PFSK-1 (cell line): ENCODE results near the gene PTPRM.

Experiments
- FOXP2 ChIP-seq: optimal IDR thresholded peaks from 2 replicates; pipeline ENCODE3; 2011; ENCODE audit warnings: borderline replicate concordance, control low read depth, inconsistent platforms; ENCODE audit not compliant: insufficient read depth; ENCODE audit errors: extremely low read length, extremely low read depth
- POLR2AphosphoS5 ChIP-seq: IDR thresholded peaks from 2 replicates; pipeline ENCODE4 v1.6.1; 2012; ENCODE audit warnings: low read depth, mild to moderate bottlenecking, control low read depth, low read length, moderate library complexity
- REST ChIP-seq, 2 experiments: IDR thresholded peaks; 2 replicates each; pipeline versions ENCODE4 v1.6.1 to v1.8.0; 2011 to 2012; ENCODE audit warnings: low read depth in 2 of 2, low read length in 2 of 2, control low read depth in 1 of 2, inconsistent platforms in 1 of 2, mild to moderate bottlenecking in 1 of 2, moderate library complexity in 1 of 2; ENCODE audit not compliant: insufficient read depth in 1 of 2
- SIN3A ChIP-seq: IDR thresholded peaks from 2 replicates; pipeline ENCODE4 v1.6.1; 2012; ENCODE audit warnings: mild to moderate bottlenecking, low read length, moderate library complexity, borderline replicate concordance; ENCODE audit not compliant: insufficient read depth
- TAF1 ChIP-seq: IDR thresholded peaks from 2 replicates; pipeline ENCODE4 v1.6.1; 2012; ENCODE audit warnings: low read length, control low read depth, borderline replicate concordance; ENCODE audit not compliant: insufficient read depth

- TF ChIP-seq TAF1 (no peak), REST (IDR thresholded peaks at IDR 0.05; ENCODE audit: insufficient read depth in 1 of 2, low read depth in 2 of 2, low read length in 2 of 2) (no peak), POLR2AphosphoS5 (no peak), SIN3A (no peak), FOXP2 (no peak)
Observed at GRCh38 chr18:8359076-8359475, 792.0 kb downstream of the PTPRM start.
